HG03432 (cell line): ENCODE results near the gene MGME1.

Source experiments
- ATAC-seq: cut with Tn5 transposase; IDR thresholded peaks from one replicate; pipeline ENCODE4 v1.9.1; 2021; ENCODE audit warnings: mild to moderate bottlenecking, moderate library complexity; ENCODE audit not compliant: unreplicated experiment

Gene MGME1

DNA sequence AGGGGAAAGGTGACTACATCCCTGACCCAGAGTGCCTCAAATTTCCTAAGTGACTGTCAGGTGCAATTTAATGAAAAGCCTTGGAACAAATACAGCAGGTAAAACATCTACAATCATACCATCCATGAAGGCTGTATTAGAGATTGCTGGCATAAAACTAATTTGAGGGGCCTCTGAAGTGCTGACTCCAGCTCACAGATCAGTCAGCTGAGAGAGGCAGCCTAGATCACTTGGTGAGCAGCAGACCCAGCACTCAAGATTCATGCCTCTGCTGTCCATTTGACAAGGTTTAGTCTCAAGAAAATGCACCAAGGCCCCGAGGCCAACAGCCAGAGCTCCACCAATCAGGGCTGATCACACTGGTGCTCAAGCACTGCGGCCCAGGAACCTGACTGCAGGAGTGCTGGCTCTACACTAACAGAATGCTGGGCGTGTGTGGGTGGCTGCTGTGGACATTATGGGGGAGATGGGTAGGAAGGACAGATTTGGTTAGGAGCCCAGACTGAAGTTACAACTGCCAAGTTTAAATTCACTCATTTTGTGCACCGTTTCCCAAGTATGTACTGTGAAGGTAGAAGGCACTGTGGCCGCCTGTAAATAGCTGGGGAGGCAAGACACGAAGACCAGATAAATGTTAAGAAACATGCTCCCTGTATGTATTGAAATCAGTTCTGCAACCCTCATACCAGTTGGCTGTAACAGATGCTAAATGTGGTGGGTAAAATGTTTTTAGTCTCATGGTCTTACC is 28.4 kb upstream of the MGME1 start:
- no peak for ATAC-seq

GRCh38 chr20:17941087-17941825 is 27.6 kb upstream of the MGME1 start:
- ATAC-seq: no peak

- no peak for ATAC-seq
Measured at GRCh38 chr20:17941826-17942196, 27.0 kb upstream of the MGME1 start.

DNA sequence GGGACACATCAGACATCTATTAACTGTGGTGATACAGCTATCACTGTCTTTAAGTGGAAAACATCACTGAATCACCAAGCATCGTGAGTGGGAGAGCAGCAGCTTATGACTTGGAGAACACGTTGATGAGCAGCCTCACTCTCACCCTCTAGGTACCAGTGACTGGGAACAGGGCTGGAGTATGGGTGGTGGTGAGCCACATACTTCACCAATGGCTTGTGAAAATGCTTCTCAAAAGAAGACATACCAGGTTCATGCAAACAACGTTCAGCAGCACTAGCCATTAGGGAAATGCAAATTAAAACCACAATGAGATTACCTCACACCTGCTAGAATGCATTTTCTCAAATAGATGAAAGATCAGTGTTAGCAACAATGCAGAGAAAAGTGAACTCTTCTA is 25.5 kb upstream of the MGME1 start:
- peak; percentile 66 for ATAC-seq

GRCh38 chr20:17944854-17945474 is 23.9 kb upstream of the MGME1 start:
- no peak for ATAC-seq

GRCh38 chr20:17946040-17946439 is 22.8 kb upstream of the MGME1 start:
- no peak for ATAC-seq

DNA sequence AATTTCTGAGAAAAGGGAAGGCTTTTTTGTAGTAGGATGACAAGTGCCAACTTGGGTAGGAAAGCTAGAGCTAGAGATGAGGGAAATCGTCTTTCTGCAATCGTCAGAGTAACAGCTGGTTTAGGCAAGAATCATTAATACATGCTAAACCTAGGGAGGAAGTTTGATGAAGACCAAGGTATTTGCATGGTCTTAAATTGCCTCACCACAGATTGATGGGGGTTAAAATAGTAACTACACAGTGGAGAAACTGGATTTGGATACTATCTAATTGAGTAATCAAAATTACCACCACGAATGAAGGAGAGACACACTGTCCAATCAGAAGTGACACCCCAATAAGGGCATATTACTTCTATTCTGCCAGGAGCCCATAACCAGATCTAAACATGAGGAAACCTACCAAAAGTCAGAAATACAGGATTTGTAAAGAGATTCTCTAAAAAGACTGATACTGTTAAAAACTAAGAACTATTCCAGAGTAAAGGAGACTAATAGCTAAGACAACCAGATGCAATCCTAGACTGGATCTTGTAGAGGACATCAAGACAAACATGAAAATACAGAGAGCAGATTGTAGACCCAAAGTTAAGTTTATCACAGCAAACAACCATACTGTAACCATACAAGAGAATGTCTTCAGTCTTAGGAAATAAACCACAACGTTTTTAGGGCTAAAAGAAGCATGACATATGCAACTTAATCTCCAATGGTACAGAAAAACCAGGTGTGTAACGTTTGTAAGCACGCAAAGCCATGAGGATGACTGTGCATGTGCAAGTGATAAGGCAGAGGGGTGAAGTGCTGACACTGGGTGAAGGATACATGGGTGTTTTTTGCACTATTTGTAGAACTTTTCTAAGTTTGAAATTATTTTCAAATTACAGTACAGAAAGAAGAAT is 22.0 kb upstream of the MGME1 start:
- ATAC-seq: no peak

DNA sequence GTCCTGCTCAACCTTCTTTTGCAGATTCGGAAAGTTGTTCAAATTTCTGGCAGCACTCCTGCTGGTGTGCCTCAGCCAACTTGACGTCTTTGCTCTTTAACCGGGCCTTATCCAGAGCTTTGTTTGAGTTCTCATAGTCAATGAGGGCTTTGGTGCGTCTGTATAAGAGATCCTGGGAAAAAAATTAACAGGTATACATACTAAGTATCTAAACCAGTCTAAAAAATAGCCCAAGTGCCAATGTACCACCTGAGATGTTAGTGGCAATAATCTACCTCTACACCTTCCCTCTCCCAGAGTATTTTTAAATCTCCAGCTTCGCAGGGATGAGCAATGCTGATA is 21.4 kb upstream of the MGME1 start:
- no peak for ATAC-seq

- no peak for ATAC-seq
Measured at GRCh38 chr20:17948442-17948841, 20.4 kb upstream of the MGME1 start.

- no peak for ATAC-seq
Measured at GRCh38 chr20:17949899-17950298, 18.9 kb upstream of the MGME1 start.

GRCh38 chr20:17950670-17951069 is 18.1 kb upstream of the MGME1 start:
- no peak for ATAC-seq

DNA sequence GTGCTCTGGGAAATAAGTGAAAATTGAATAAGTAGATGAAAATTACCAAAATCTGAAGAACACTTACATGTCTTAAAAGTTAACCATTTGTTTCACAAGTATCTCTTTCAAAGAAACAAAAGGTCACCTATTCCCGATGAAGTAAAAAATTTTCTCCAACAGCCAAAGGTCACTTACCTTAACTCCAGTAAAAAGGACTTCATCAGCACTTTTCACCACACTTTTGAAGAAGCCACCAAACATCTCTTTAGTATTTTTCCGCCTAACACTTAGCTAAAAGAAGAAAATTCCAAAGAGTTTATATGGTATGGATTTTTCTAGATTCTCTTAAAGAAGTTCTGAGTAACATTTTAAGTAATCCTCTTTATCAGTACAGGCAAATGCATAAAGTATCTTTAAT is 17.5 kb upstream of the MGME1 start:
- ATAC-seq: no peak

GRCh38 chr20:17952692-17953684 is 15.8 kb upstream of the MGME1 start:
- ATAC-seq: no peak

DNA sequence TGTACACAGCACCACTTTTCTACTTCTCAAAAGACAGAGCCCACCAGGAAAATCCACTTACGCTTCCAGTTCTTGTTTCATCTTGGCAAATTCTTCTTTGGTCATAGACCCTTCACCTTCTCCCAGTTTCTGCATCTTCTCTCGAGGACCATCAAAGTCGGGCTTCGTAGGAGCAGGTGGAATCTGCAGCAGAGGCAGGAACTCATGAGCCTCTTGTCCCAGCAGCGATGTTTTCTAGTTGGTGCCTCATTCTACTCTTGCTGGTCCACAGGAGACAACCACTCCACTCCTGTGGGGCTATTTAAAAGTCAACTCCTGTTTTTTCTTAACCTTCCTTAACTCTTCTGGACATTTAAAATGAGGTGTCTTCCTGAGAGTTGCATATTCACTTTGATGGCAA is 14.9 kb upstream of the MGME1 start:
- ATAC-seq: no peak

- no peak for ATAC-seq
Measured at GRCh38 chr20:17955302-17955701, 13.5 kb upstream of the MGME1 start.

GRCh38 chr20:17956099-17956685 is 12.6 kb upstream of the MGME1 start:
- ATAC-seq: peak; percentile 34

DNA sequence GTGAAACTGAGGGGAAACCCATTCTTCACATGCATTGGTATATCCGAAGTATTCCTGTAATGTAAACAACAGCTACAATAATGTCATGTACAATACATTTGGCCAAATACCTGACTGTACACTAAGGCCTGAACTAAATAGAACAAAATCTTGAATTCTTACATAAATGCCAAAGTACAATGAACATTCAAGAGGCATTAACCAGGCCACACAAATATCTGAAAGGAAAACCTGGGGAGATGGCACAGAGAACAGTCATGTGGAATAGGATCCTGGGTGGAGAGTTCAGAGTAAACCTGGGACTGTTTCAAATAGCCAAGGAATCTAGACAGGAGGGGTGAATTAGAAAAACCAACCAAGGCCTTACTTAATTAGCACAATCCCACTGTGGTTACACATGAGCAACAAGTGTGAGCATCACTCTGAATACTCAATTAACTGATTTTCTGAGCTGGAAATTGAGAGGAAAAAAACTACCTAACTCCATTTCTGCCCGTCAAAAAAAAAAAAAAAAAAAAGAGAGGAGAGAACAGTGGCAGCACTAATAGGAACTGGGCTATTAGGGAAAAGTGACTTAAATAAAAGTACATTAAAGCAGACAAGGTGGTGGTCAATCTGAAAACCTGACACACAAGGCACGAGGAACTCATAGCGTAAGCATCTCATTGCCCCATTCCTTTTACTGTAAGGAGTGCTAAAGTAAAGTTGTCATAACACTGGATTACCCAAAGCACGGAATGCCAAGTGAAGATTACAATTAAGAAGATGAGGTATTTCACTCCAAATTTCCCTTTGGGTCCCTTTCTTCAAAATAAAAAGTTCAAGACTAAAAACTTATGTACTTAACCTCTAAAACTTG is 11.1 kb upstream of the MGME1 start:
- no peak for ATAC-seq

- no peak for ATAC-seq
Measured at GRCh38 chr20:17958373-17959256, 10.2 kb upstream of the MGME1 start.
